PC-3 (cell line): ENCODE data around the gene UCN2. TPM values are rescaled to one million over a fixed set of nuclear protein-coding genes. Genes with fewer than 3 reads are reported as not detected.
A peak's percentile ranks its signal among the peaks of the same experiment; 100 is the strongest.

Source experiments
- ATAC-seq: fragments of 200-7000 bp; cut with Tn5 transposase; 2 replicates; pipeline ENCODE4 v1.9.1; 2020; ENCODE audit warnings: mild to moderate bottlenecking, moderate library complexity
- BruUV-seq: library from RNA; stranded (reverse); fragments of 400-500 nt; replicated peaks from 2 replicates; lab custom pipeline; 2021; lab: Mats Ljungman, UMichigan
- CTCF ChIA-PET: fragments of 300-600 bp; sonication (Branson Sonifier 250); formaldehyde crosslinking; loops from one replicate; lab custom pipeline; 2022; ENCODE audit warnings: antibody characterized with exemption; lab: Charles Lee
- POLR2A ChIA-PET: fragments of 300-600 bp; sonication (Branson Sonifier 250); formaldehyde crosslinking; loops from one replicate; lab custom pipeline; 2022; ENCODE audit warnings: antibody characterized with exemption; ENCODE audit not compliant: unreplicated experiment; lab: Charles Lee
- DNase-seq: peaks from one replicate; pipeline ENCODE4 v3.0.0-alpha.2; 2015
- H2AFZ ChIP-seq: fragments of 300-600 bp; sonication (generic); 2 replicates; pipeline ENCODE4 v1.6.0; 2016; ENCODE audit warnings: antibody characterized with exemption, low read length
- H3F3A ChIP-seq: fragments of 300-600 bp; sonication (generic); one replicate; pipeline ENCODE4 v1.6.0; 2017; ENCODE audit warnings: antibody characterized with exemption, low read length, control low read depth, mild to moderate bottlenecking; ENCODE audit not compliant: unreplicated experiment
- H3K27ac ChIP-seq: fragments of 300-600 bp; sonication (generic); 2 replicates; pipeline ENCODE4 v1.5.1; 2016; ENCODE audit warnings: mild to moderate bottlenecking, low read length
- H3K27me3 ChIP-seq: fragments of 300-600 bp; sonication (generic); 2 replicates; pipeline ENCODE4 v1.6.1; 2016; ENCODE audit warnings: low read length, mixed read lengths
- H3K36me3 ChIP-seq: fragments of 300-600 bp; sonication (generic); 2 replicates; pipeline ENCODE4 v1.6.1; 2016; ENCODE audit warnings: low read depth, mixed run types, low read length, mixed read lengths
- H3K4me1 ChIP-seq: fragments of 300-600 bp; sonication (generic); 2 replicates; pipeline ENCODE4 v1.5.1; 2016; ENCODE audit warnings: low read length; ENCODE audit not compliant: insufficient read depth
- H3K4me2 ChIP-seq: fragments of 300-600 bp; sonication (generic); 2 replicates; pipeline ENCODE4 v1.6.0; 2016; ENCODE audit warnings: low read length
- H3K4me3 ChIP-seq: fragments of 300-600 bp; sonication (generic); 2 replicates; pipeline ENCODE4 v1.5.1; 2016; ENCODE audit warnings: mild to moderate bottlenecking, low read length, mixed read lengths
- H3K79me2 ChIP-seq: fragments of 300-600 bp; sonication (generic); 2 replicates; pipeline ENCODE4 v1.6.1; 2017; ENCODE audit warnings: low read length, mixed read lengths
- H3K9ac ChIP-seq: fragments of 300-600 bp; sonication (generic); 2 replicates; pipeline ENCODE4 v1.6.0; 2016; ENCODE audit warnings: mild to moderate bottlenecking, low read length
- H3K9me2 ChIP-seq: fragments of 300-600 bp; sonication (generic); replicated peaks from 2 replicates; pipeline ENCODE4 v1.6.1; 2016; ENCODE audit warnings: mixed run types, low read length, mixed read lengths
- H3K9me3 ChIP-seq: fragments of 300-600 bp; sonication (generic); 2 replicates; pipeline ENCODE4 v1.6.1; 2016; ENCODE audit warnings: low read length, mixed read lengths
- H4K20me1 ChIP-seq: fragments of 300-600 bp; sonication (generic); 2 replicates; pipeline ENCODE4 v1.6.1; 2016; ENCODE audit warnings: low read length, mixed read lengths
- CTCF ChIP-seq: fragments of 300-600 bp; sonication (generic); conservative IDR thresholded peaks from 2 replicates; pipeline ENCODE4 v1.5.1; 2017; ENCODE audit warnings: antibody characterized with exemption, low read depth, mild to moderate bottlenecking, low read length
- EZH2 ChIP-seq: fragments of 300-600 bp; sonication (generic); IDR thresholded peaks from one replicate; pipeline ENCODE4 v1.6.1; 2017; ENCODE audit warnings: antibody characterized with exemption, mild to moderate bottlenecking, low read length; ENCODE audit not compliant: unreplicated experiment
- EZH2phosphoT487 ChIP-seq: fragments of 300-600 bp; sonication (generic); IDR thresholded peaks from 2 replicates; pipeline ENCODE4 v1.6.1; 2018; ENCODE audit warnings: mild to moderate bottlenecking, antibody characterized with exemption, low read length, borderline replicate concordance
- intact Hi-C: fragments of 100-400 bp; cut with micrococcal nuclease; formaldehyde crosslinking; loops from 2 replicates; pipeline ENCODE4 v1.9.0; 2023
- total RNA-seq: library from RNA; depleted of rRNA; stranded (reverse); fragments of >200 nt; gene quantifications from 2 replicates; pipeline ENCODE4 v1.2.3, GENCODE V29; 2014

The UCN2 gene
- total RNA-seq, 1 experiment from 2014 or later, result 0.91 TPM

- Histone ChIP-seq H3K9me3 (no peaks in the 10 kb centered on the region), H3K27ac (no peak overlapping the region), H3K36me3 (peaks cover 50% of the 10 kb centered on the region), H3K9me2 (no peaks in the 10 kb centered on the region), H3K27me3 (no peaks in the 10 kb centered on the region), H3F3A (no peaks in the 10 kb centered on the region), H4K20me1 (no peaks in the 10 kb centered on the region), H2AFZ (no peak overlapping the region), H3K9ac (no peak overlapping the region), H3K4me2 (peak overlapping the region; percentile 98; the same call in 1 of the 2 replicates), H3K4me1 (peaks cover 8% of the 10 kb centered on the region), H3K79me2 (peaks cover 41% of the 10 kb centered on the region), H3K4me3 (no peak overlapping the region)
- ChIA-PET CTCF (no interaction called here), POLR2A (no interaction called here)
- intact Hi-C loops, result no loop called here
- TF ChIP-seq CTCF, result no peak
- no peak for TF ChIP-seq EZH2
- no peak for TF ChIP-seq EZH2phosphoT487
- ATAC-seq (no peak), DNase-seq (no peak)
- no TSS peak for BruUV-seq
Observed at GRCh38 chr3:48607519-48607918, 43.9 kb upstream of the UCN2 start.

GRCh38 chr3:48601622-48601994, 38.0 kb upstream of the UCN2 start:
- CTCF ChIA-PET, result interaction anchor here (0.7 kb wide), 1 partner anchor 10 kb away, joined by 8 read pairs; no protein-coding TSS in a partner anchor
- no peaks in the 10 kb centered on the region for H3K27me3 ChIP-seq

More at GRCh38 chr3:48601622-48601994, 38.0 kb upstream of the UCN2 start:
- Histone ChIP-seq H3K4me2 (no peak overlapping the region), H3K36me3 (peaks cover 74% of the 10 kb centered on the region), H3K9me2 (no peaks in the 10 kb centered on the region), H3F3A (no peaks in the 10 kb centered on the region), H3K4me3 (no peak overlapping the region), H3K9me3 (no peaks in the 10 kb centered on the region), H4K20me1 (no peaks in the 10 kb centered on the region), H3K79me2 (peaks cover 16% of the 10 kb centered on the region), H3K27ac (no peak overlapping the region), H3K4me1 (peaks cover 48% of the 10 kb centered on the region), H3K9ac (no peak overlapping the region), H2AFZ (no peak overlapping the region)
- DNase-seq (no peak), ATAC-seq (no peak)
- no peak for TF ChIP-seq CTCF
- TF ChIP-seq EZH2, result no peak
- TF ChIP-seq EZH2phosphoT487, result no peak
- POLR2A ChIA-PET, result no interaction called here
- intact Hi-C loops, result no loop called here
- no TSS peak for BruUV-seq
